Coronary artery (tissue), 2 donors: Measurements from ENCODE around the gene SLC28A1.

Experiments
- DNase-seq: peaks from one replicate; pipeline ENCODE4 v3.0.0-alpha.2; 2017; ENCODE audit warnings: low spot score
- H3K27ac ChIP-seq, 2 donors: fragments of 200-600 bp; sonication (generic); one replicate each; pipeline ENCODE4 v1.5.1; 2016 to 2019
- H3K4me3 ChIP-seq: fragments of 200-600 bp; sonication (generic); 2 replicates; pipeline ENCODE4 v1.5.1; 2016; ENCODE audit warnings: mild to moderate bottlenecking, moderate library complexity
- TF ChIP-seq, protein P1 (sequence below): fragments of 200-600 bp; sonication (generic); IDR thresholded peaks from one replicate; pipeline ENCODE4 v1.5.1; 2019; ENCODE audit warnings: antibody characterized with exemption

SLC28A1 gene

DNA sequence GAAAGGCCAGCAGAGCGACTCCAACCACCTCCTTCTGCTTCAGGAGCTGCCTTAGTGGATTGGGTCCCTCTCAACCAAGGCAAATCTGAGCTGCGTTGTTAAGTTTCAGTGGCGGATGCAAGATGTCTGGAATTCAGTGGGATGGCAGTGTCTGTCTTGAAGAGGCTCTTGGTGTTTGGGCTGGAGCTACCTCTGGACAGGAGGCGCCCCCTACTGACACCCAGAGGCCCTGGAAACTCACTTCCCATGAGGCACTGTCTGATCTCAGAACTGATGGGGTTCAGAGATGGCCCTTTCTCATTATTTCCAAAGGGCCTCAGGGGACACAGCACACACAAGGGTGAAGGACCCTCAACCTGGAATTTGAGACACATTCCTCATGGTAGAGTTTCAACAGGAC is 6.0 kb upstream of the SLC28A1 start:
- H3K4me3 ChIP-seq, result no peak overlapping the region
- H3K27ac ChIP-seq, result no peak overlapping the region
- DNase-seq, result no peak
- TF ChIP-seq, protein P1, sequence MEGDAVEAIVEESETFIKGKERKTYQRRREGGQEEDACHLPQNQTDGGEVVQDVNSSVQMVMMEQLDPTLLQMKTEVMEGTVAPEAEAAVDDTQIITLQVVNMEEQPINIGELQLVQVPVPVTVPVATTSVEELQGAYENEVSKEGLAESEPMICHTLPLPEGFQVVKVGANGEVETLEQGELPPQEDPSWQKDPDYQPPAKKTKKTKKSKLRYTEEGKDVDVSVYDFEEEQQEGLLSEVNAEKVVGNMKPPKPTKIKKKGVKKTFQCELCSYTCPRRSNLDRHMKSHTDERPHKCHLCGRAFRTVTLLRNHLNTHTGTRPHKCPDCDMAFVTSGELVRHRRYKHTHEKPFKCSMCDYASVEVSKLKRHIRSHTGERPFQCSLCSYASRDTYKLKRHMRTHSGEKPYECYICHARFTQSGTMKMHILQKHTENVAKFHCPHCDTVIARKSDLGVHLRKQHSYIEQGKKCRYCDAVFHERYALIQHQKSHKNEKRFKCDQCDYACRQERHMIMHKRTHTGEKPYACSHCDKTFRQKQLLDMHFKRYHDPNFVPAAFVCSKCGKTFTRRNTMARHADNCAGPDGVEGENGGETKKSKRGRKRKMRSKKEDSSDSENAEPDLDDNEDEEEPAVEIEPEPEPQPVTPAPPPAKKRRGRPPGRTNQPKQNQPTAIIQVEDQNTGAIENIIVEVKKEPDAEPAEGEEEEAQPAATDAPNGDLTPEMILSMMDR, result no peak

DNA sequence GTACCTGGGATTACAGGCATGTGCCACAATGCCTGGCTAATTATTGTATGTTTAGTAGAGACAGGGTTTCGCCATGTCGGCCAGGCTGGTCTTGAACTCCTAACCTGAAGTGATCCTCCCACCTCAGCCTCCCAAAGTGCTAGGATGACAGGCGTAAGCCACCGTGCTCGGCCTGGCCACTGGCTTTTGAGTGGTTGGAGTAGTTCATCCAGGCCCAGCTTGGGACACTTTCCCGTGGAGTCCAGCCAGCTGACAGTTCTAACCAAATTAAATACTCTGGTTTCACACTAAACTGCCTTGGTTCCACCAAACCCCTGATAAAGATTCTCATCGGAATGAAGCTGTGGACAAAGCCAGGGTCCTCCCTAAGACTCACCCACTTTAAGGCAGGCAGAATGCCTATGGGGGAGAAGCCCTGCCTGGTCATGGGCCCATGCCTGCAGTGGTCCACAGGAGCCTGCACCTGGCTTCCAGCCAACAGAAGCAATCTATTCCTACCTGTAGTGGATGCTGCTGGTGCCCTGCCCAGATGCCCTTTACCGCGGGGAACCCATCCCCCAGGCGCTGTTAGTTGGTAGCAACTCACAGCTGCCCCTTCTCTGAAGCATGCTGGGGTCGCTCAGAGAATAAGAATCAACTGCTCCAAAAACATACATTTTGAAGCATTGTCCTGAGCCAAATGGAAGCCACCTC is 5.2 kb upstream of the SLC28A1 start:
- Histone ChIP-seq H3K27ac (no peak overlapping the region), H3K4me3 (no peak overlapping the region)
- TF ChIP-seq, protein P1, result no peak
- peak; percentile 58 for DNase-seq

DNA sequence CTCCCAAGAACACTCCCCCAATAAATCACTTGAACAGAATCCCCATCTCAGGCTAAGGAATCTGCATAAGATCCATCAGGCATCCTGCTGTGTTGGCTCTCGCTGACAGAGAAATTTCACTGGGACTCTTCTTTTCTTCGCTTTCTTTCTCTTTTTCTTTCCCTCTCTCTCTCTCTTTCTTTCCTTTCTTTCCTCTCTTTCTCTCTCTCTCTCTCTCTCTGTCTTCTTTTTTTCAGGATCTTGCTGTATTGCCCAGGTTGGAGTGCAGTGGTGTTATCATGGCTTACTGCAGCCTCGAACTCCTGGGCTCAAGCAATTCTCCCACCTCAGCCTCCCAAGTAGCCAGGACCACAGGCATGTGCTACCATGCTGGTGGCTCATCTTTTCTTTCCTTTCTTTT is 4.5 kb upstream of the SLC28A1 start:
- Histone ChIP-seq H3K27ac (no peak overlapping the region), H3K4me3 (no peak overlapping the region)
- TF ChIP-seq, protein P1, result no peak
- no peak for DNase-seq

DNA sequence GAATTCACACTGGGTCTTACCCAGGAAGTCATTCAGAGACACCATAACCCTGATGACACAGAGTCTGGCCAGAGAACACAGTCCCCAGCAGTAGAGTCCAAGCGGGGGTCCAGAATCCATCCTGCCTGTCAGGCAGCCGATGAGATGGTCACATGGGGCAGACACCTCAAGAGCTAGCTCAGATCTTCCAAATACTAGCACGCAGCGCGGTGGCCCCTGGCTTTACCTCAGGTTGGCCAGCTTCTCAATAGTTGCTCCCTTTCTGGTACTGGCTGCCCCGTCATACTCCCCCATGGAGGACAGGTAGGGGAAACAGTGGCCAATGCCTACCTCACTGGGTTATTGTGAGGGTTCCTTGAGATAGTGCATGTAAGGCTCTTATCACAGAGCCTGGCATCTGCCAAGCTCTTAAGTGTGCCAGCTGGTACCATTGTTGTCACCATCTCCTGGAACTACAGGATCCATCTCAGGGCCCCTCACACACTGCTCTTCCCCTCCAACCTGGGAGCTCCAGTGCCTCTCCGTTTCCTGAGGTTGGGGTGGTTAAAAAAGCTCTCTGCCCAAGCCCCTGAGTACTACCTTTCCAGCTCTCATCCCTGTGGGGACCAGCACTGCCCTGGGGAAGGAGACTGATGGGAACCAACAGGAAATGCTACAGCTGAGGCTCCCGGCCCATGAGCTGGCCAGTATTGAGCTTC is 3.5 kb upstream of the SLC28A1 start:
- TF ChIP-seq, protein P1, result no peak
- peak; percentile 58 for DNase-seq
- H3K27ac ChIP-seq, result no peak overlapping the region
- no peak overlapping the region for H3K4me3 ChIP-seq

DNA sequence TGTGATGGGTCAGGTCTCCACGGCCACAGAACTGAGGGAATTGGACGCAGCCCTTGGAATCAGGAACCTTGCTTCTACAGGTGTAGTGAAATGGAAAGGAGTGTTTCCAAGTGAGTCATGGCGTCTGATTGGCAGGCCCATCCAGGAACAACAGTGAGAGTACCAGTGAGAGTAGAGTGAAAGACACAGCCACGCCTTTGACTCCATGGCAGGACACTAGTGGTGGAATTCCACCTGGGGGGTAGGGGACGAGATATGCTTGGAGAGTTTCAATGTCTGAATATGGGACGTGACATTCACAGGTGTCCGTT is 3.0 kb upstream of the SLC28A1 start:
- no peak overlapping the region for H3K27ac ChIP-seq
- H3K4me3 ChIP-seq, result no peak overlapping the region
- no peak for DNase-seq
- TF ChIP-seq, protein P1, result no peak

DNA sequence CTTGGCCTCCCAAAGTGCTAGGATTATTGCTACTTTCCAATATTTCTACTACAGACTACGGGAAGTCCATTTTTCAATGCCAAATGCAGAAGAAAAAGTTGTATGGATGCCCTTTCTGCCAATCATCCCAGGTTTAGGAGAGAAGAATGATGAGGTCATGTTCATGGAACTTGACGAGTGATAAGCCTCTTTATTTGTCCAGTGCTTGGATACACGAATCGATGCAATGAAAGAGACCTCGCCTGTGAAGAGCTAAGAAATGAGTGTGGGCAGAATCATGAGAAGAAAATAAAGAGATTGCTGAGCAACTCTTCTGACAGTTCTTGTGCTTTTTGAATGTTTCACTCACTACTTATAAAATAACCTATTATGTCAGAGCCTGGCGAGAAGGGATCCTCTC is 996 bp upstream of the SLC28A1 start:
- no peak for DNase-seq
- Histone ChIP-seq H3K4me3 (no peak overlapping the region), H3K27ac (peak overlapping the region in 1 of 2 donors; percentile 50)
- TF ChIP-seq, protein P1, result no peak

DNA sequence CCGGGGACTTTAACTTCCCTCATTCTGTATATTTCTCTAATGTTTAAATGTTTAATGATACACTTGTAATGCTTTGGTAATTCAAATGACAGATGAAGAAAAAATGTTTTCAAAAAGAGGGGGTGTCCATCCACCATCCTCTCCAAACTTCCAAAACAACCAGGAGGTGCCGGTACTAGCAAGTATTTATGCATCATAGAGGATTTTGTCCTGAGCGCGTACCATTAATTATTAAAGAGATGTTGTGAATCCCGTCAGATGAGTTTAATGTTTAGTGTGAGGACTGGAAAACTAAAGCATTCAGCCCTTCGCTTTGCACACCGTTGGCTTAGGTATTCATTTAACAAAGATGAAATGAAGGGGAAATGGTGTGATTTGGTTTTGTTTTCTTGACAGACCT is 1.3 kb downstream of the SLC28A1 start:
- no peak for DNase-seq
- no peak overlapping the region for H3K27ac ChIP-seq
- TF ChIP-seq, protein P1, result no peak
- H3K4me3 ChIP-seq, result no peak overlapping the region
